ENCODE measurements around the gene SMNDC1. TPM values are rescaled to one million over a fixed set of nuclear protein-coding genes. Genes with fewer than 3 reads are reported as not detected.

Gene SMNDC1
- total and polyA plus RNA-seq, 10 of the 15 experiments (the other 5 are each of a cell fraction or from before 2014, with no cell fraction given), result 4.6 to 37.2 (median 18.1) TPM

DNA sequence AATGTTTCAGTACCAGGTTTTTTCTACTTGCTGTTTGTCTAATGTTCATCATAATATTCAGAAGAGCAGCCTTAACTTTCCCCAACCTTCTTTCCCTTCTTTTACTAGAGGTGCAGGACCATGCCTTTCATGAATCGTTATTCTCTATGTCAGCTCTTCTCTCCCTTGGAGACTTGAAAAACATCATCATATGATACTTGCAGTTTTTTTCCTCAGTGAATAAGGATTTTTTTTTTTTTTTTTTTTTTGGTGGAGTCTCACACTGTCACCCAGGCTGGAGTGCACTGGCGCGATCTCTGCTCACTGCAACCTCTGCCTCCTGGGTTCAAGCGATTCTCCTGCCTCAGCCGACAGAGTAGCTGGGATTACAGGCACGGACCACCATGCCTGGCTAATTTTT, 30.1 kb downstream of the SMNDC1 start (continued):
- TF ChIP-seq, protein P1, sequence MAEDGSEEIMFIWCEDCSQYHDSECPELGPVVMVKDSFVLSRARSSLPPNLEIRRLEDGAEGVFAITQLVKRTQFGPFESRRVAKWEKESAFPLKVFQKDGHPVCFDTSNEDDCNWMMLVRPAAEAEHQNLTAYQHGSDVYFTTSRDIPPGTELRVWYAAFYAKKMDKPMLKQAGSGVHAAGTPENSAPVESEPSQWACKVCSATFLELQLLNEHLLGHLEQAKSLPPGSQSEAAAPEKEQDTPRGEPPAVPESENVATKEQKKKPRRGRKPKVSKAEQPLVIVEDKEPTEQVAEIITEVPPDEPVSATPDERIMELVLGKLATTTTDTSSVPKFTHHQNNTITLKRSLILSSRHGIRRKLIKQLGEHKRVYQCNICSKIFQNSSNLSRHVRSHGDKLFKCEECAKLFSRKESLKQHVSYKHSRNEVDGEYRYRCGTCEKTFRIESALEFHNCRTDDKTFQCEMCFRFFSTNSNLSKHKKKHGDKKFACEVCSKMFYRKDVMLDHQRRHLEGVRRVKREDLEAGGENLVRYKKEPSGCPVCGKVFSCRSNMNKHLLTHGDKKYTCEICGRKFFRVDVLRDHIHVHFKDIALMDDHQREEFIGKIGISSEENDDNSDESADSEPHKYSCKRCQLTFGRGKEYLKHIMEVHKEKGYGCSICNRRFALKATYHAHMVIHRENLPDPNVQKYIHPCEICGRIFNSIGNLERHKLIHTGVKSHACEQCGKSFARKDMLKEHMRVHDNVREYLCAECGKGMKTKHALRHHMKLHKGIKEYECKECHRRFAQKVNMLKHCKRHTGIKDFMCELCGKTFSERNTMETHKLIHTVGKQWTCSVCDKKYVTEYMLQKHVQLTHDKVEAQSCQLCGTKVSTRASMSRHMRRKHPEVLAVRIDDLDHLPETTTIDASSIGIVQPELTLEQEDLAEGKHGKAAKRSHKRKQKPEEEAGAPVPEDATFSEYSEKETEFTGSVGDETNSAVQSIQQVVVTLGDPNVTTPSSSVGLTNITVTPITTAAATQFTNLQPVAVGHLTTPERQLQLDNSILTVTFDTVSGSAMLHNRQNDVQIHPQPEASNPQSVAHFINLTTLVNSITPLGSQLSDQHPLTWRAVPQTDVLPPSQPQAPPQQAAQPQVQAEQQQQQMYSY (CRISPR knock-in tag; IDR thresholded peaks at IDR 0.05), result no peak
- TF ChIP-seq PAX5 (IDR thresholded peaks at IDR 0.05; ENCODE audit: borderline replicate concordance, low read depth, low read length) (no peak), NR2C1 (IDR thresholded peaks at IDR 0.05) (no peak), ZNF384 (IDR thresholded peaks at IDR 0.05; ENCODE audit: borderline replicate concordance, low read depth, low read length) (no peak), WRNIP1 (IDR thresholded peaks at IDR 0.05; ENCODE audit: borderline replicate concordance, low read depth, low read length) (no peak), CBX3 (IDR thresholded peaks at IDR 0.05; ENCODE audit: borderline replicate concordance, low read depth) (no peak), ATF7 (IDR thresholded peaks at IDR 0.05; ENCODE audit: low read depth) (no peak), ZBED1 (IDR thresholded peaks at IDR 0.05; ENCODE audit: borderline replicate concordance) (no peak), STAT3 (IDR thresholded peaks at IDR 0.05; ENCODE audit: low read depth, low read length) (no peak)

DNA sequence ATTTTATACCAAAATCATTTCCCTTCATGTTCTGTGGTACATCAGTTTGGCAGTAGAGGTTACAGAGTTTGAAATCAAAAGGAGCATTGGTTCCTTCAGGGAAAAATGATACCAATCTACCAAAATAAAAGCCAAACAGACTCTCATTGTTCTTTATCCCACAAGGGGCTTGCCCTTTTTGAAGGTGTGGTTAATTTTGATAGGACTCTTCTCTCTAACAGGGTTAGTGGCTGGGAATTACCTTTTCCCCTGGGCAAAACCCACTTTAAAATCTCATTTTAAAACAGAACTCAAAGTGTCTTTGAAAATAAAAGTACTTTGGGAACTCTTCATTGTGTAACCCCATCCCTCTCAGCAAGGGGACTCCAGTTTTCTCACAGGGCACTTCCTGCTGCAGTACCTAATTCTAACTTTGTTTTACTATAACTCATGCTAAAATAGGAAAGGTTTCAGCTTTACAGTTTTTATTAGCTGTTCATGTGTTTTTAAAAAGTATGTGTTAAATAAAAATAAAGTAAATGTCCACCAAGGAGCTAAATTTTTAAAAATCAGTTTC, 30.6 kb downstream of the SMNDC1 start:
- peak; percentile 48 for DNase-seq (ENCODE audit: low read depth, low spot score)
- Histone ChIP-seq H3K4me2 (ENCODE audit: control insufficient read depth, insufficient read depth) (no peak overlapping the region), H3K27ac (ENCODE audit: control insufficient read depth, insufficient read depth) (no peak overlapping the region), H3K4me3 (no peak overlapping the region), H4K20me1 (ENCODE audit: control insufficient read depth, insufficient read depth) (no peaks in the 10 kb centered on the region), H3K9ac (ENCODE audit: control insufficient read depth, insufficient read depth, low read length) (no peak overlapping the region), H3K27me3 (replicated peaks in 1 of 2; ENCODE audit: control insufficient read depth in 2 of 2, insufficient read depth in 2 of 2, low read length in 1 of 2) (no peaks in the 10 kb centered on the region; a peak in 1 of 4 replicates), H2AFZ (ENCODE audit: control insufficient read depth, low read depth, low read length) (no peak overlapping the region), H3K79me2 (ENCODE audit: control insufficient read depth, insufficient read depth, low read length) (no peaks in the 10 kb centered on the region), H3K4me1 (ENCODE audit: control insufficient read depth, insufficient read depth, low read length) (peaks cover 7% of the 10 kb centered on the region), H3K36me3 (ENCODE audit: control insufficient read depth in 2 of 2, insufficient read depth in 2 of 2, low read length in 1 of 2) (no peaks in the 10 kb centered on the region), H3K9me3 (replicated peaks; ENCODE audit: control insufficient read depth, insufficient read depth, low read length) (no peaks in the 10 kb centered on the region)
- ChIA-PET CTCF (interaction anchor here (0.9 to 2.0 kb wide), 8 partner anchors 8 to 223 kb away, joined by 3 to 22 read pairs (median 4); no protein-coding TSS in a partner anchor), RAD21 (ENCODE audit: unreplicated experiment) (interaction anchor here (1.2 to 1.9 kb wide), 3 partner anchors 22 to 66 kb away, joined by 4 to 7 read pairs (median 6); no protein-coding TSS in a partner anchor), POLR2A (interaction anchor here (0.6 to 0.8 kb wide), 4 partner anchors 31 to 404 kb away, joined by 3 to 6 read pairs (median 3); partner anchors contain the start of gene SMNDC1), SMC1A (ENCODE audit: uncharacterized antibody, unreplicated experiment) (interaction anchor here (0.6 to 3.5 kb wide), 11 partner anchors 10 to 233 kb away, joined by 3 to 18 read pairs (median 4); no protein-coding TSS in a partner anchor)
- FAIRE-seq, result no peak
- intact Hi-C loops (cut with micrococcal nuclease; ENCODE audit: unreplicated experiment) (loop anchor here (10.0 kb wide), 1 partner anchor 319 kb away; no protein-coding TSS in a partner anchor), in situ Hi-C loops (cut with MboI) (no loop called here)
- no TSS peak for BruUV-seq (replicated peaks)
- peak; percentile 36 for ATAC-seq
- no peak for TF ChIP-seq POLR2A (IDR thresholded peaks at IDR 0.05; ENCODE audit: low read depth, low read length)
- TF ChIP-seq NBN (IDR thresholded peaks at IDR 0.05), result no peak
- TF ChIP-seq, protein P2, sequence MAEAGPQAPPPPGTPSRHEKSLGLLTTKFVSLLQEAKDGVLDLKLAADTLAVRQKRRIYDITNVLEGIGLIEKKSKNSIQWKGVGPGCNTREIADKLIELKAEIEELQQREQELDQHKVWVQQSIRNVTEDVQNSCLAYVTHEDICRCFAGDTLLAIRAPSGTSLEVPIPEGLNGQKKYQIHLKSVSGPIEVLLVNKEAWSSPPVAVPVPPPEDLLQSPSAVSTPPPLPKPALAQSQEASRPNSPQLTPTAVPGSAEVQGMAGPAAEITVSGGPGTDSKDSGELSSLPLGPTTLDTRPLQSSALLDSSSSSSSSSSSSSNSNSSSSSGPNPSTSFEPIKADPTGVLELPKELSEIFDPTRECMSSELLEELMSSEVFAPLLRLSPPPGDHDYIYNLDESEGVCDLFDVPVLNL (IDR thresholded peaks at IDR 0.05; ENCODE audit: low read depth, low read length), result no peak
- no peak for TF ChIP-seq POLR2AphosphoS2 (IDR thresholded peaks at IDR 0.05; ENCODE audit: low read depth, low read length)
- no peak for TF ChIP-seq SMC3 (IDR thresholded peaks at IDR 0.05; ENCODE audit: borderline replicate concordance, low read length)
- TF ChIP-seq TCF12 (IDR thresholded peaks at IDR 0.05; ENCODE audit: low read depth, low read length), result no peak
- peak; percentile 29 to 42; a peak in 1 of 4 replicates for TF ChIP-seq BHLHE40 (IDR thresholded peaks at IDR 0.05; ENCODE audit: borderline replicate concordance in 1 of 2, low read depth in 2 of 2, low read length in 1 of 2)
- TF ChIP-seq, protein P3, sequence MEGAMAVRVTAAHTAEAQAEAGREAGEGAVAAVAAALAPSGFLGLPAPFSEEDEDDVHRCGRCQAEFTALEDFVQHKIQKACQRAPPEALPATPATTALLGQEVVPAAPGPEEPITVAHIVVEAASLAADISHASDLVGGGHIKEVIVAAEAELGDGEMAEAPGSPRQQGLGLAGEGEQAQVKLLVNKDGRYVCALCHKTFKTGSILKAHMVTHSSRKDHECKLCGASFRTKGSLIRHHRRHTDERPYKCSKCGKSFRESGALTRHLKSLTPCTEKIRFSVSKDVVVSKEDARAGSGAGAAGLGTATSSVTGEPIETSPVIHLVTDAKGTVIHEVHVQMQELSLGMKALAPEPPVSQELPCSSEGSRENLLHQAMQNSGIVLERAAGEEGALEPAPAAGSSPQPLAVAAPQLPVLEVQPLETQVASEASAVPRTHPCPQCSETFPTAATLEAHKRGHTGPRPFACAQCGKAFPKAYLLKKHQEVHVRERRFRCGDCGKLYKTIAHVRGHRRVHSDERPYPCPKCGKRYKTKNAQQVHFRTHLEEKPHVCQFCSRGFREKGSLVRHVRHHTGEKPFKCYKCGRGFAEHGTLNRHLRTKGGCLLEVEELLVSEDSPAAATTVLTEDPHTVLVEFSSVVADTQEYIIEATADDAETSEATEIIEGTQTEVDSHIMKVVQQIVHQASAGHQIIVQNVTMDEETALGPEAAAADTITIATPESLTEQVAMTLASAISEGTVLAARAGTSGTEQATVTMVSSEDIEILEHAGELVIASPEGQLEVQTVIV (IDR thresholded peaks at IDR 0.05; ENCODE audit: borderline replicate concordance, partially characterized antibody), result no peak
